ENCODE results near the gene ARNT2.

The ARNT2 gene

DNA sequence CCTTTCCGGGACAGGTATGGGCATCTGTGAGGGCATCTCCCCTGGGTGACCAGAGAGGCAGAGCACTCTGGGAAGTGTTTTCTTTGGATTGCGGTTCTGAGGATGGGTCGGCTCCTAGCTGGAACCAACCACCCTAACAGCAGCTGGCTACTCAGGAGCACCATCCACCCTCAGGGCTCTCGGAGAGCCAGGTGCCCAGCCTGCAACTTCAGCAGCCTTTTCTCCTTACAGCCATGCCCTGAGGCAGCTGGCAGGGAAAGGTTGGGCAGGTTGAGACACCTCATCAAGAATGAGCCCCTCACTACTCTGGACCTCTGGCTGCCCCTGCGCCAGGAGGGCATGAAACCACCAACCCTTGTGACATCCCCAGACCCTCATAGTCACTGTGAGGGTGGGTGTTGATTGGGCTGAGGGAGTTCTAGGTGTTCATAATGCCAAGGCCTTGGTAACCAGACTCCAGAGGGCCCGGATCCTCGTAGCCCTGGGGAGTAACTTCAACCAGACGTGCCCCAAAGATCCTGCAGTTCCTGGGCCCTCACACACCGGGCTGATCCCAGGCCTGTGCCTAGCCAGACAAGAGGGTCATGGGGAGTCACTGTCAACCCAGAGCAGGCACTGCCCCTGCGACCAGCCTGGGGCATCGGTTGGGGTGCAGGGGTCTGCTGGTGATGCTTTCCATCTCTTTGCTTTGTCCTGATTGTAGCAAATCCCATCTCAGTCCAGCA lies 176.5 kb downstream of the ARNT2 start:
- no peak for DNase-seq

- DNase-seq = no peak
Observed at GRCh38 chr15:80581976-80582375, 177.8 kb downstream of the ARNT2 start.

DNA sequence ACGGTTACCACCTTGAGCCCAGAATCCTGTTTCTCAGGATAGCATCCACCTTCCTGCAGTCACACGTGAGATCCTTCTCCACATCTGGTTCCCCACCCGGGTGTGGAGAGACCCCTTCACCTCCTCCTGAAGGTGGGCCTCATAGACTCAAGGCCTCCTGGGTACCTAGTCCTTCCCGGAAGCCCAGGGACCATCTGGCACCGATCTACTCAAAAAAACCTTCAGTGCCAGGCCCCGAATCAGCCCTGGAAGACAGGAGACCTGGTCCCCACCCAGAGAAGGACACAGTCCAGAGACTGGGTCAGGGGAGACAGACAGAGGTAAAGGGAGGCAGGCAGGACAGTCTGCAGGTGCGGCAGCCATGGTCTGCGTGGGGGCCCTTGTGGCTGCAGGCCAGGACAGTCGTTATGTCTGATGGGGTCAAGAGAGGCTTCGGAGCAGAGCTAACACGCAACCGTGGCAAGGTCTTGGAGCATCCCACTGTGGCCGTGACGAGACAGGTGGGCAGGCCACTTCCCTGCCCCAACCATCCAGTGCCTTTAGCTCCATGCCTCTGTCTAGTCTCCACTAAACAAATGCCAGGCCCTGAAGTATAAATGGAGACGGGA lies 178.7 kb downstream of the ARNT2 start:
- no peak for DNase-seq

DNA sequence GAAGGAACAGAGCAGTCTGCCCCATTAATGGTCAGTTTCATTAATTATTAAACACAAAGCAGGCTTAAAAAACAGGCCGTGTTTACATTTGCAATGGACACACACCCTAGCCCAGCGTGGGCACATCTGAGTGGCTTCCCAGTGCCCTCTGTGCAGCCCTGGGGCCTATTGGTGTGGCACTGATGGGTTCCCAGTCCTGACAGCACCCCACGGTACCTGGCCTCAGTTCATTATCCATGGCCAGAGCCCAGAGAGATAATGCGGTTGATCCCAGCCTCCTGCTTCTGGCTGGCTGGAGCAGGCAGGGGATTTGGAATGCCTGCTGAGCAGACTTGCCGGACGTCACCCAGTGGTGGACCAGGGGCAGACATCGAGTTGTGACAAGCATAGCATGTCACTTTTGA lies 180.4 kb downstream of the ARNT2 start:
- DNase-seq = no peak

DNA sequence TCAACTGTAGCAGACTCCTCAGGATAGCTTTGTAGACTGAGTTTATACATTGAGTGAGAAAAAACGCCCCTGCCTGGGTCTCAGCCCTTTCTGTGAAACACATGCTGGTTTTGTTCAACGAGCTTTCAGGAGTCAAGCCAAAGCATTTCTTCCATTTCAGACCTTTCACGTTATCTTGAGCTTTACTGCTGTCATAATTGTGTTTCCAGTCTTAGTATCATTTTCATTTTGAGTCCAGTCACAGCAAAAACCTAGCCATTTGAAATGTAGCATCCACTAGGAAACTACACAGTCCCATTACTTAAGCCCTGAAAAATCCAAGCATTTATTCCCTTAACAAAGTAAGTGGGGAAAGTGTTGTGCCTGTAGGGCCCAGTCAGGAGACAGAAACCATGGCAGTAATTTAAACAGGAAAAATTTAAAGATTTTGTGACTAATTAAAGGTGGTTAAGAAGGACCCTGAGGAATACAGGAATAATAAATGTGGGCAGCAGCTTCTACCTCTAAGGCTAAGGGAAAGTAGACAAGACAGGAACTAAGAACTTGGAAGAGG lies 180.9 kb downstream of the ARNT2 start:
- DNase-seq = no peak

GRCh38 chr15:80585544-80586018 lies 181.4 kb downstream of the ARNT2 start:
- no peak for DNase-seq

DNA sequence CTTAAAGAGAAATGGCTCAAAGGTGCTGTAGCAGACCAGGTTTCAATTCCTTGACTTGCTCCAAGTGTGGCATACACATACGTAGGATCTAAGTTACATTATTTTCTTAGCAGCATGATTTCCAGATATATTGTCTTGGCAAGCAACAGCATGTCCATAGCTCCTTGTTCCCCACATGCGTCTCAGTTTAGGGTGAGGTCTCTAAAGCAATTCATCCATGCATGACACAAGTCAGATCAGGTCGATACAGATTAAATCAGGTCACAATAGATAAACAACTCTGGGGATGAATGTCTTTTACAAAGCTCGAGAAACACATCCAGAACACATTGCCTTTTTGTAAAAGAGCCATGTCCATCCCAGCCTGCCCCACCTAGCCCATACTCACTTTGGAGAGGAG lies 182.0 kb downstream of the ARNT2 start:
- DNase-seq = no peak

DNA sequence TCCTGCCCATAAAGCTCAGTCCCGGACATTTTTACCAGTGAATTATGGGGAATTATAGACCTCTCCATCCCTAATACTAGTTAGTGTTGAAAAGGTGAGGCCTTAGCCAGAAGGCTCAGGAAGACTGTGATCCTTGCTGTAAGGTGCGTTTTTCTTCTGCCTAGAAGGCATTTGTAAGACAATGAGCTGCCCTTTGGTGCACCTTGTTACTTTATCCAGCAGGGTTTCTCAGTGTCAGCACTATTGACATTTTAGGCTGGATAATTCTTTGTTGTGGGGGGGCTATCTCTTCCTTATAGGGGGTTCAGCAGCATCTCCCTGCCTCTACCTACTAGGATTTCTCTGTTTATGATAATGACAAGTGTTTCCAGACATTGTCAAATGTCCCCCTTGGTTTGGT lies 182.8 kb downstream of the ARNT2 start:
- DNase-seq = no peak

DNA sequence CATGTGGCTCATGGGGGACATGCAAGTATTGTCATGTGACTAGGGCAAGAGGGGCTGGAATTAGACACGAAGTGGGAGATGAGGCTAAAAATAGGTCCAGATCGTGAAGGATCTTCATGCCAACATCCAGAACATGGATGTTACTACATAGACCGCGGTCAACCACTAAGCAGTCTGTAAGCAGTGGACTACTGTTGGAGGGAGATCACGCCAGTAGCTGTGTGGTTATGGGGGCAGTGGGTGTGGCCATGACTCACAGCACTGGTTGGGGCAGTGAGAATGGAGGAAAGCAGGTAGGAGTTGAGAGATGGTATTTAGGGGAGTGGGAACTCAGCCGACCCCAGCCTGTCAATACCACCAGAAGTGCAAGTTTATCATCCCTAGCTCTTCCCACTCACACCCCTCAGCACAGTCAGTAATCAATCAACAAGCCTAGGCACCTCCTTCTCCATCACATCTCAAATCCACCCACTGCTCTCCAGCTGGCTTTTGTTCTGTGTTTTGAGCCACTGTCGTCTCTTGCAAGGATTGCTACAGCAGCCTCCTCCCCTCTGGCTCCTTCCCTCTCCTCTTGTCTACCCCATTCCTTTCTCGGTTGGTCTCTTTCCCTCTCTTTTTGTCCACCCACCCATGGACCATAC lies 183.8 kb downstream of the ARNT2 start:
- no peak for DNase-seq

DNA sequence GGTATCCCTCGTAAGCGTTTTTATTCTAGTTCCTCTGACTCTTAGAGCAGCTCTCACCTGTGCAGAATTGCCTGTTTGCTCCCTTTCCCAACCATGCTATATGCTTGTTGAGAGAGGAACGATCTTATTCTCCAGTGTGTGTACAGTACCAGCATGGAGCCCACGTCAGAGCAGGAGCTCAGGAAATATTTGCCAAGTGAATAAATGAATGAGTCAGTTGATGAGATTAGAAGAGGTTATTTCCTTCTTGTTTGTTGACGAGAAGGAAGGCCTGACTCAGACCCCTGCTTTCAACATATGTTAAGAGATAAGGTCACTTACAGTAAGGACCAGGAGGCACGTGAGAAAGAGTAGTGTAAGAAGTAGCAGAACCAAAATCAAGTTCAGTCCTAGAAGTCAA lies 184.6 kb downstream of the ARNT2 start:
- no peak for DNase-seq

DNA sequence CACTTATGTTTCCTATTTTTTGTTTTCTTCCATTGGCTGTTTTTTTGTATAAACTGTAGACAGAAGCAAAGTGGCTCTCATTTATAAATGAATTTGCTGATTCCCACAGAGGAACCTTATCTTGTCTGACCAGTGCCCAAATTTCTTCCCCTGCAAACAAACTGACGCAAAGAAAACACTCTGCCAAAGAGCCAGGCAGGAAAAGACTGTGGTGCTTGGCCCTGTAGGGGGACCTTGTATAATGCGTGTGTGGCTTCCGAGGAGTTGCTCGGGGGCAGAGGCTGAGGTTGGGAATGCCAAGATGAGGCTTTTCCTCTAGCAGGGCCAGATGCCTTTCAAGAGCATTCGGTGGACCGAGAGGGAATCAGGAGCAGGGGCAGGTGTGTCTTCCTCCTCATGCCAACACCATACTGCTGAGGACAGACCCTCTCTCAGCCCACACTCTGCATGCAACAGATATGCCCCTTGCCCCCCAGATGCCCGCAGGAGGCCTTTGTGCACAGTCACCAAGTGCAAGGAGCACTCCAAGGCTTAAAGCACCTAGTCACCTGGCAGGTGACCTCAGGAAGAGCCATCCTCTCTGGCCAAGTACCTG lies 186.7 kb downstream of the ARNT2 start:
- no peak for DNase-seq

- DNase-seq = no peak
Observed at GRCh38 chr15:80591471-80591870, 187.3 kb downstream of the ARNT2 start.

GRCh38 chr15:80591938-80592825 lies 188.0 kb downstream of the ARNT2 start:
- DNase-seq = no peak

DNA sequence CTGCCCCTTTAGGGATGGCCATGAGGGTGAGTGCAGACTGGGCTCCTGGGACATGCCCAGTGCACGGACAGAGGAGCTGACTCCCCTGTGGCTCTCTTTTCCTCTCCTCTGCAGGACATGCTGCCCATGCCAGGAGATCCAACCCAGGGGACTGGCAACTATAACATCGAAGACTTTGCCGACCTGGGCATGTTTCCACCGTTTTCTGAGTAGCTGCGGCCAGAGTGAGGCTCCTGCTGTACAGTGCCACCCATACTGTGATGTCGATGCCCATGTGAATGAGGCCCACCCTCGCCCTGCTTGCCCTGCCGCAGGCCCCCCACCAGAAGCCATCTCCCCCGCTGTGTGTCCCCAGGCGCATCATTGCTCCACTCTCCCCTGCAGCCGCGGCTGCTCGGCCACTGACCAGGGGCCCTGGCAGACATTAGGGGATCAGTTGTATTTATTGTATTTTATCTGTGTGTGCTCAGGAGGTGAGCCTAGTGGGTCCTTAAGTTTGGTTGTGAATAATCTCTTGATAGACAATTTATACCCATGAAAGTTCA lies 189.4 kb downstream of the ARNT2 start:
- DNase-seq = no peak

DNA sequence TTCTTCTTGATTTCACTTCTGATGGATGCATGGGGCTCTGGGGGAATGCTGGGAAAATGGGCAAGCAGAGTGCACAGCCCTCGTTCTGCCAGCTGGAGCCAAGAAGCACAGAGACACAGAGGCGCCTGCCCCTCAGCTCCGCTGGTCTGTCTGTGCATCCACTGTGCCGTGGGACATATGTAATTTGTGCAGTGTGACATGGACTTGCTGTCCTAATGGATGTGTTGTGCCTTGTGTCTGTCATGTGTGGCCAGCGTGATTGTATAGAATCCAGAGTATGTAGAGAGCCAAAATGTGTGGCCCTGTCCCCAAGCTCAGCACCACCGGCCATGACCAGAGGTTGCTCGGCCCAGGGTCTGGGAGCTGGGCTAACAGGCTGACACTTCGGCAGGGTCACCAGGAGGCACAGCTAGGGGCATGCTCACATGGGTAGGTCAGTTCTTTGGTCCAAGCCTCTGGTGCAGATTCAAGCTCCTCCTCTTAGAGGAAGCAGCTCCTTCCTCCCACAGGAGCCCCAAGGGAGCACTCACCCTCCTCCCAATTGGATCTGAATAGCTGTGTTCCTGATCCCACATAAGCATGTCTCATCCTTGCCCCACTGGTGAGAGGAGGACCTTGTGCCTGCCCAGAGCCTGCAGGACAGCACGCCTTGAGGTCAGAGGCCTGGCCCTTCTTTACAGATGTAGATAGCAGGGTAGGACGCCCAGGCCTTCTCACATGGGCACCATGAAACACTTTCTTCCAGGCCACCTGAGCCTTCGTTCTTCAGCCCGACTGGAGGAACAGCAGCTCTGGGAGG lies 190.1 kb downstream of the ARNT2 start:
- DNase-seq = no peak

- no peak for DNase-seq
Observed at GRCh38 chr15:80595396-80595795, 191.2 kb downstream of the ARNT2 start.

DNA sequence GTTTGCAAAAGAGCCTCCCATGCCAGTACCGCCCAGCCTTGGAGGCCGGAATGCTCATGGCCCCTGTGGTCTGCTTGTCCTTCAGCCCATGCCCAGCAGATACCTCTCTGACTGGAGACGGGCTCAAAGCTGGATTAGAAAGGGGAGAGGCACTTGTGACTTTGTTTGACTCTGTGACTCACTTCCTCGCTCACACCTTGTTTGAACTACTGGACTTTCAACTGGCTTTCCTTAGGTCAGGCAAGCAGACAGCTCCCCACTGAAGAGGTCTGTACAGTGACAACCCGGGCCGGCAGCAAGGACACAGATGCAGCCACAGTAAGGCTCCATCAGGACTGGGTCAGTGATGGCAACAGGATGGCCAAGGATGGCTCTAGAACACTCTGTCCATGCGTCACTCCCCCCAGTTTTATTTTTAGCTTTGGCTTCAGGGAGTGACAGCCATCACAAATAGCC lies 192.4 kb downstream of the ARNT2 start:
- no peak for DNase-seq

GRCh38 chr15:80597076-80597475 lies 192.9 kb downstream of the ARNT2 start:
- no peak for DNase-seq

GRCh38 chr15:80599359-80599758 lies 195.2 kb downstream of the ARNT2 start:
- no peak for DNase-seq

DNA sequence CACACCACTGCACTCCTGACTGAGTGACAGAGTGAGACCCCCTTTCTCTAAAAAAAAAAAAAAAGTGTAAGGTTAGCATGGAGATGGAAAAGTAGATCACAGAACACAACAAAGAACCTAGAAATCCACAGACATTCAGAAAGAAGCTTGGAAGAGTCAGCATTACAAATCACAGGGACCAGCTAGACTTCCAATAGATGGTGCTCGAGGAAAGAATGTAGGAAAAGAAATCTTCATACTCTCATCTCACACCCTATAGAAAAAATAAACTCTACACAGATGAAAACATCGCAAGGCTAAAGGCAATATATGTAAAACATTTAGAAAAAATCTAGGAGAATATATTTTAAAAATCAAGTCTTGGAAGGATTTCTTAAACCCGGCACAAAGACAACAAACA lies 196.4 kb downstream of the ARNT2 start:
- no peak for DNase-seq

DNA sequence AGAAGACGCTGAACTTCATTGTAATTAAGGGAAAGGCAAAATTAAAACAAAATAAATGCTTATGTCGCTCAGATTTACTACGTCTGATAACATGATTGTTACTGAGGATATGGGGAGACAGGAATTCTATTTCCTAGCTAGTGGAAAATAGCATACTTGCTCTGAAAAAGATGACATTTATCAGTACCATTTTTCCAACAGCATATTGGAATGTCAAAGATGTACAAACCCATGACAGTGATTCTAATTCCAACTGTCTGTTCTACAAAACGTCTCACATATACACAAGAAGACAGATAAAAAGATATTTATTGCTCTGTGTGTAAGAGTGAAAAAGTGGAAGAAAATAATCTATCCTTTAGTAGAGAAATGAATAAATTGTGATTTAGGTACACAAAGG lies 197.1 kb downstream of the ARNT2 start:
- no peak for DNase-seq
